Nephron (organoid): ENCODE data around the gene FARSB.
A peak's percentile ranks its signal among the peaks of the same experiment; 100 is the strongest.

Source experiments
- H3K27ac Mint-ChIP-seq, 3 experiments: 2 replicates each; pipeline ENCODE4 v1.8.0; 2020; ENCODE audit warnings: mixed read lengths in 3 of 3, mild to moderate bottlenecking in 2 of 3, moderate library complexity in 1 of 3
- H3K27me3 Mint-ChIP-seq: 2 replicates; pipeline ENCODE4 v1.8.0; 2021; ENCODE audit warnings: low read depth, mild to moderate bottlenecking, moderate library complexity, mixed read lengths
- H3K36me3 Mint-ChIP-seq: 2 replicates; pipeline ENCODE4 v1.8.0; 2020; ENCODE audit warnings: low read depth, mixed read lengths
- H3K4me1 Mint-ChIP-seq: 2 replicates; pipeline ENCODE4 v1.8.0; 2020; ENCODE audit warnings: mixed read lengths
- H3K4me3 Mint-ChIP-seq, 3 experiments: 2 replicates each; pipeline ENCODE4 v1.8.0; 2020; ENCODE audit warnings: mild to moderate bottlenecking in 3 of 3, mixed read lengths in 3 of 3, moderate library complexity in 2 of 3
- H3K9me3 Mint-ChIP-seq: 2 replicates; pipeline ENCODE4 v1.8.0; 2020; ENCODE audit warnings: mixed read lengths
- TF ChIP-seq, protein P1 (sequence below), 3 experiments: fragments of 200-600 bp; sonication (generic); IDR thresholded peaks; one replicate each; pipeline ENCODE4 v1.5.0; 2021; ENCODE audit warnings: antibody characterized with exemption in 3 of 3; ENCODE audit not compliant: unreplicated experiment in 3 of 3

Gene FARSB

GRCh38 chr2:222561817-222562645, 93.9 kb downstream of the FARSB start:
- H3K27me3 Mint-ChIP-seq: peaks cover 12% of the 10 kb centered on the region
- peaks cover 18% of the 10 kb centered on the region for H3K36me3 Mint-ChIP-seq
- no peaks in the 10 kb centered on the region for H3K9me3 Mint-ChIP-seq
- H3K27ac Mint-ChIP-seq: peak overlapping the region in 1 of 3 experiments; percentile 6
- H3K4me1 Mint-ChIP-seq: peaks cover 6% of the 10 kb centered on the region
- TF ChIP-seq, protein P1, sequence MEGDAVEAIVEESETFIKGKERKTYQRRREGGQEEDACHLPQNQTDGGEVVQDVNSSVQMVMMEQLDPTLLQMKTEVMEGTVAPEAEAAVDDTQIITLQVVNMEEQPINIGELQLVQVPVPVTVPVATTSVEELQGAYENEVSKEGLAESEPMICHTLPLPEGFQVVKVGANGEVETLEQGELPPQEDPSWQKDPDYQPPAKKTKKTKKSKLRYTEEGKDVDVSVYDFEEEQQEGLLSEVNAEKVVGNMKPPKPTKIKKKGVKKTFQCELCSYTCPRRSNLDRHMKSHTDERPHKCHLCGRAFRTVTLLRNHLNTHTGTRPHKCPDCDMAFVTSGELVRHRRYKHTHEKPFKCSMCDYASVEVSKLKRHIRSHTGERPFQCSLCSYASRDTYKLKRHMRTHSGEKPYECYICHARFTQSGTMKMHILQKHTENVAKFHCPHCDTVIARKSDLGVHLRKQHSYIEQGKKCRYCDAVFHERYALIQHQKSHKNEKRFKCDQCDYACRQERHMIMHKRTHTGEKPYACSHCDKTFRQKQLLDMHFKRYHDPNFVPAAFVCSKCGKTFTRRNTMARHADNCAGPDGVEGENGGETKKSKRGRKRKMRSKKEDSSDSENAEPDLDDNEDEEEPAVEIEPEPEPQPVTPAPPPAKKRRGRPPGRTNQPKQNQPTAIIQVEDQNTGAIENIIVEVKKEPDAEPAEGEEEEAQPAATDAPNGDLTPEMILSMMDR (IDR thresholded peaks at IDR 0.05; ENCODE audit: unreplicated experiment in 3 of 3): peak; percentile 66 to 70 (median 69)
- H3K4me3 Mint-ChIP-seq: no peak overlapping the region

- H3K36me3 Mint-ChIP-seq: peaks cover 10% of the 10 kb centered on the region
- H3K9me3 Mint-ChIP-seq: no peaks in the 10 kb centered on the region
- H3K27ac Mint-ChIP-seq: no peak overlapping the region
- H3K4me3 Mint-ChIP-seq: no peak overlapping the region
- peaks cover 6% of the 10 kb centered on the region for H3K4me1 Mint-ChIP-seq
- peaks cover 13% of the 10 kb centered on the region for H3K27me3 Mint-ChIP-seq
- TF ChIP-seq, protein P1 (IDR thresholded peaks at IDR 0.05; ENCODE audit: unreplicated experiment in 3 of 3): no peak
Measured at GRCh38 chr2:222561151-222561550, 94.7 kb downstream of the FARSB start.

DNA sequence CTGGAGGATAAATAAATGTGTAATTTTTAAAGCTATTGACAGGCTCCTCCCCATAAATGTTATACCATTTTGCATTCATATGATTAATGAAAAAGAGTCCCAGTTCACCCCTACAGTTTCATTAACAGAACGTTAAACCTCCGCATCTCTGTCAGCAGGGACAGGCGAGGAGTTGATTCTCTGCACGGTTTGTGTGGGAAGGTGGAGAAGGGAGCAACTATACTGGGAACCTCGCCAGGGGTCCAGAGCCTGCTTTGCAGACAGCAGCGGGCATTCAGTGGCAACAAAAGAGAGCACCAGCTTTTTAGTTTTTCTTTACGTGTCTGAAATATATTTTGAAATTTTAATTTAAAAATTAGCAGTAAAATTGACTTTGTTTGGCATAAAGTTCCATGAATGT, 101.4 kb downstream of the FARSB start:
- Mint-ChIP-seq H3K27ac (no peak overlapping the region), H3K36me3 (no peaks in the 10 kb centered on the region), H3K4me1 (peaks cover 5% of the 10 kb centered on the region), H3K9me3 (peaks cover 2% of the 10 kb centered on the region), H3K27me3 (peaks cover 3% of the 10 kb centered on the region), H3K4me3 (no peak overlapping the region)
- TF ChIP-seq, protein P1 (IDR thresholded peaks at IDR 0.05; ENCODE audit: unreplicated experiment in 3 of 3): no peak

GRCh38 chr2:222548992-222549391, 106.9 kb downstream of the FARSB start:
- no peaks in the 10 kb centered on the region for H3K36me3 Mint-ChIP-seq
- peaks cover 4% of the 10 kb centered on the region for H3K27me3 Mint-ChIP-seq
- H3K4me1 Mint-ChIP-seq: peaks cover 23% of the 10 kb centered on the region
- TF ChIP-seq, protein P1 (IDR thresholded peaks at IDR 0.05; ENCODE audit: unreplicated experiment in 3 of 3): no peak
- H3K27ac Mint-ChIP-seq: peak overlapping the region in 2 of 3 experiments; percentile 10 to 69
- H3K4me3 Mint-ChIP-seq: no peak overlapping the region
- H3K9me3 Mint-ChIP-seq: peaks cover 2% of the 10 kb centered on the region

- Mint-ChIP-seq H3K4me1 (peaks cover 23% of the 10 kb centered on the region), H3K27me3 (peaks cover 4% of the 10 kb centered on the region), H3K36me3 (no peaks in the 10 kb centered on the region), H3K27ac (peak overlapping the region in 2 of 3 experiments; percentile 59 to 60), H3K9me3 (no peaks in the 10 kb centered on the region), H3K4me3 (no peak overlapping the region)
- TF ChIP-seq, protein P1 (IDR thresholded peaks at IDR 0.05; ENCODE audit: unreplicated experiment in 3 of 3): no peak
Measured at GRCh38 chr2:222547083-222547482, 108.8 kb downstream of the FARSB start.
